Thymus (tissue), 11 donors: Measurements from ENCODE around the gene LRMDA. TPM values are rescaled to one million over a fixed set of nuclear protein-coding genes. Genes with fewer than 3 reads are reported as not detected.

Experiments used
- DNase-seq, 9 donors: peaks; one replicate each; pipeline ENCODE4 v3.0.0-alpha.2; 2013; ENCODE audit warnings: low spot score in 9 of 9, low read depth in 6 of 9, missing footprints in 1 of 9
- H3K27ac ChIP-seq, 2 donors: one replicate each; pipeline ENCODE4 v1.5.1; 2013; ENCODE audit warnings: control low read depth in 1 of 2, low read depth in 1 of 2, low read length in 1 of 2, mild to moderate bottlenecking in 1 of 2, moderate library complexity in 1 of 2
- H3K27me3 ChIP-seq, 2 donors: one replicate each; pipeline ENCODE4 v1.5.1; 2013; ENCODE audit warnings: low read length in 1 of 2; ENCODE audit not compliant: control insufficient read depth in 2 of 2, insufficient read depth in 1 of 2
- H3K36me3 ChIP-seq, 2 donors: one replicate each; pipeline ENCODE4 v1.5.1; 2013; ENCODE audit warnings: low read length in 1 of 2, mild to moderate bottlenecking in 1 of 2, moderate library complexity in 1 of 2; ENCODE audit not compliant: control insufficient read depth in 2 of 2, insufficient read depth in 2 of 2
- H3K4me1 ChIP-seq, 2 donors: one replicate each; pipeline ENCODE4 v1.5.1; 2013; ENCODE audit warnings: low read length in 2 of 2; ENCODE audit not compliant: control insufficient read depth in 2 of 2, insufficient read depth in 2 of 2
- H3K4me3 ChIP-seq, 2 donors: one replicate each; pipeline ENCODE4 v1.5.1; 2013; ENCODE audit warnings: low read length in 2 of 2, control low read depth in 1 of 2, mild to moderate bottlenecking in 1 of 2
- H3K9me3 ChIP-seq, 2 donors: one replicate each; pipeline ENCODE4 v1.5.1; 2013; ENCODE audit warnings: low read length in 1 of 2, mild to moderate bottlenecking in 1 of 2; ENCODE audit not compliant: control insufficient read depth in 2 of 2, insufficient read depth in 1 of 2
- WGBS: extraction: QIAGEN DNeasy Blood & Tissue Kit; methylation state at CpG from one replicate; pipeline ENCODE4 v1.1.7; 2013; 5-methylcytosine and 5-hydroxymethylcytosine counted together
- polyA plus RNA-seq: library from polyadenylated mRNA; stranded (reverse); fragments of 200-250 nt; gene quantifications from one replicate; pipeline ENCODE4 v1.2.3, GENCODE V29; 2013
- total RNA-seq: library from RNA; stranded (reverse); fragments of 120-200 nt; gene quantifications from one replicate; pipeline ENCODE4 v1.2.4, GENCODE V29; 2013
- donor health status: healthy.

Gene LRMDA
- total and polyA plus RNA-seq, 2 donors, result 2.5 to 4.6 TPM

GRCh38 chr10:75926763-75927162 is 495.3 kb downstream of the LRMDA start:
- Histone ChIP-seq H3K27ac (no peak overlapping the region), H3K4me3 (no peak overlapping the region), H3K27me3 (no peaks in the 10 kb centered on the region), H3K36me3 (no peaks in the 10 kb centered on the region), H3K9me3 (no peaks in the 10 kb centered on the region), H3K4me1 (no peaks in the 10 kb centered on the region)
- 95% methylated on average over 4 of the region's 4 CpGs for WGBS
- peak in 1 of 9 donors; percentile 8 for DNase-seq

- H3K4me3 ChIP-seq, result no peak overlapping the region
- H3K27ac ChIP-seq, result no peak overlapping the region
- H3K27me3 ChIP-seq, result no peaks in the 10 kb centered on the region
- no peaks in the 10 kb centered on the region for H3K4me1 ChIP-seq
- H3K9me3 ChIP-seq, result no peaks in the 10 kb centered on the region
- no peaks in the 10 kb centered on the region for H3K36me3 ChIP-seq
- 94% methylated on average over 6 of the region's 6 CpGs for WGBS
- no peak for DNase-seq
These were observed 496.8 kb downstream of the LRMDA start for GRCh38 chr10:75928231-75928630.

- no peak overlapping the region for H3K4me3 ChIP-seq
- no peaks in the 10 kb centered on the region for H3K27me3 ChIP-seq
- H3K9me3 ChIP-seq, result no peaks in the 10 kb centered on the region
- H3K4me1 ChIP-seq, result no peaks in the 10 kb centered on the region
- H3K27ac ChIP-seq, result no peak overlapping the region
- 91% methylated on average over 2 of the region's 2 CpGs for WGBS
- DNase-seq, result no peak
- H3K36me3 ChIP-seq, result no peaks in the 10 kb centered on the region
These were observed 498.3 kb downstream of the LRMDA start for GRCh38 chr10:75929630-75930161.

GRCh38 chr10:75932921-75933320 is 501.5 kb downstream of the LRMDA start:
- Histone ChIP-seq H3K36me3 (no peaks in the 10 kb centered on the region), H3K4me3 (no peak overlapping the region), H3K27ac (no peak overlapping the region), H3K9me3 (no peaks in the 10 kb centered on the region), H3K4me1 (no peaks in the 10 kb centered on the region), H3K27me3 (no peaks in the 10 kb centered on the region)
- 56% methylated on average over 3 of the region's 3 CpGs for WGBS
- DNase-seq, result no peak

- Histone ChIP-seq H3K4me3 (no peak overlapping the region), H3K4me1 (no peaks in the 10 kb centered on the region), H3K27me3 (no peaks in the 10 kb centered on the region), H3K9me3 (no peaks in the 10 kb centered on the region), H3K27ac (no peak overlapping the region), H3K36me3 (no peaks in the 10 kb centered on the region)
- WGBS, result 17% methylated on average over 3 of the region's 3 CpGs
- no peak for DNase-seq
These were observed 503.8 kb downstream of the LRMDA start for GRCh38 chr10:75935240-75935639.

GRCh38 chr10:75935650-75936400 is 504.4 kb downstream of the LRMDA start:
- 64% methylated on average over 5 of the region's 5 CpGs for WGBS
- DNase-seq, result no peak
- no peak overlapping the region for H3K4me3 ChIP-seq
- no peak overlapping the region for H3K27ac ChIP-seq
- no peaks in the 10 kb centered on the region for H3K36me3 ChIP-seq
- H3K9me3 ChIP-seq, result no peaks in the 10 kb centered on the region
- no peaks in the 10 kb centered on the region for H3K27me3 ChIP-seq
- no peaks in the 10 kb centered on the region for H3K4me1 ChIP-seq

GRCh38 chr10:75936841-75937240 is 505.4 kb downstream of the LRMDA start:
- no peaks in the 10 kb centered on the region for H3K4me1 ChIP-seq
- H3K9me3 ChIP-seq, result no peaks in the 10 kb centered on the region
- H3K36me3 ChIP-seq, result no peaks in the 10 kb centered on the region
- no peak for DNase-seq
- no peak overlapping the region for H3K27ac ChIP-seq
- no peaks in the 10 kb centered on the region for H3K27me3 ChIP-seq
- H3K4me3 ChIP-seq, result no peak overlapping the region
- 89% methylated on average over 2 of the region's 2 CpGs for WGBS

GRCh38 chr10:75937823-75938222 is 506.4 kb downstream of the LRMDA start:
- Histone ChIP-seq H3K4me1 (no peaks in the 10 kb centered on the region), H3K27ac (no peak overlapping the region), H3K4me3 (no peak overlapping the region), H3K27me3 (no peaks in the 10 kb centered on the region), H3K9me3 (no peaks in the 10 kb centered on the region), H3K36me3 (no peaks in the 10 kb centered on the region)
- no peak for DNase-seq
- WGBS, result 95% methylated on average over 2 of the region's 2 CpGs

- Histone ChIP-seq H3K9me3 (no peaks in the 10 kb centered on the region), H3K4me3 (no peak overlapping the region), H3K27me3 (no peaks in the 10 kb centered on the region), H3K36me3 (no peaks in the 10 kb centered on the region), H3K4me1 (no peaks in the 10 kb centered on the region), H3K27ac (no peak overlapping the region)
- 97% methylated on average over 13 of the region's 13 CpGs for WGBS
- no peak for DNase-seq
These were observed 507.1 kb downstream of the LRMDA start for GRCh38 chr10:75938380-75939122.
